Fibroblast of villous mesenchyme (primary cell): ENCODE results near the gene G3BP2. TPM values are rescaled to one million over a fixed set of nuclear protein-coding genes. Genes with fewer than 3 reads are reported as not detected.
"Not testable (repeated sequence)": the region's sequence is repeated elsewhere in the genome, so short reads cannot be mapped to it uniquely, and the experiment has no call there.

Source experiments
- DNase-seq: peaks from one replicate; pipeline ENCODE4 v3.0.0-alpha.2; 2010; ENCODE audit warnings: low read depth
- H3K4me3 ChIP-seq: 2 replicates; pipeline ENCODE4 v1.5.1; 2011; ENCODE audit warnings: low read depth, mild to moderate bottlenecking, low read length
- total RNA-seq: library from RNA; depleted of rRNA; stranded (reverse); fragments of >200 nt; gene quantifications from 2 replicates; pipeline ENCODE4 v1.2.3, GENCODE V29; 2012
- TF ChIP-seq, protein P1 (sequence below): IDR thresholded peaks from 2 replicates; pipeline ENCODE4 v1.5.1; 2012; ENCODE audit warnings: low read depth, mild to moderate bottlenecking, low read length; ENCODE audit not compliant: insufficient read depth

The G3BP2 gene
- total RNA-seq, 1 donor = 209 TPM

DNA sequence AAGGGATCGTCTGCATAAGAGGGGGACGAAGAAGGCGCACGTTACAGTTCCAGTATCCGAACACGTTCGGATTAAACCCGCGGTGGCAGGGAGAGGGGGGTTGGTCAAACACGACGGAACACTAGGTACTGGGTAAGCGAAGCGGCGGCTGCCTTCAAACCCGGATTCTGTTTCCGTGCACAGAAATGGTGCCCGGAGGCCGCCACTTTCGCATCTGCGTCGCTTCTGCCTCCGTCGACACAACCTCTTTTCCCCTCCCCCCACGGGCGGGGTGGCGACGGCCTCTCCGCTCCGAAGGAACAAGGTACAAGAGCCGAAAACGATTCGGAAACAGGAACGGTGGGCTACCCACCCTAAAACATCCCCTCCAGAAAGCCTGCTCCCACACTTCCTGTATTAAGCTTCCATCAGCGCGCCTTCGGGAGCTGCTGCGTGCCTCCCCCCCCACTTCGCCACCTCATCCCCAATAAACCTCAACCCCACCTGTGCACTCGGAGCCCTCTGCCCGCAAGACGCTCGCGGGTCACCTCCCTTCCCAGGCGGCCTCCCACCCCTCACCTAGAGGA, 667 bp downstream of the G3BP2 start:
- TF ChIP-seq, protein P1, sequence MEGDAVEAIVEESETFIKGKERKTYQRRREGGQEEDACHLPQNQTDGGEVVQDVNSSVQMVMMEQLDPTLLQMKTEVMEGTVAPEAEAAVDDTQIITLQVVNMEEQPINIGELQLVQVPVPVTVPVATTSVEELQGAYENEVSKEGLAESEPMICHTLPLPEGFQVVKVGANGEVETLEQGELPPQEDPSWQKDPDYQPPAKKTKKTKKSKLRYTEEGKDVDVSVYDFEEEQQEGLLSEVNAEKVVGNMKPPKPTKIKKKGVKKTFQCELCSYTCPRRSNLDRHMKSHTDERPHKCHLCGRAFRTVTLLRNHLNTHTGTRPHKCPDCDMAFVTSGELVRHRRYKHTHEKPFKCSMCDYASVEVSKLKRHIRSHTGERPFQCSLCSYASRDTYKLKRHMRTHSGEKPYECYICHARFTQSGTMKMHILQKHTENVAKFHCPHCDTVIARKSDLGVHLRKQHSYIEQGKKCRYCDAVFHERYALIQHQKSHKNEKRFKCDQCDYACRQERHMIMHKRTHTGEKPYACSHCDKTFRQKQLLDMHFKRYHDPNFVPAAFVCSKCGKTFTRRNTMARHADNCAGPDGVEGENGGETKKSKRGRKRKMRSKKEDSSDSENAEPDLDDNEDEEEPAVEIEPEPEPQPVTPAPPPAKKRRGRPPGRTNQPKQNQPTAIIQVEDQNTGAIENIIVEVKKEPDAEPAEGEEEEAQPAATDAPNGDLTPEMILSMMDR = no peak
- H3K4me3 ChIP-seq = peak overlapping the region; percentile 100
- DNase-seq = peak; percentile 55

- no peak for DNase-seq
Observed at GRCh38 chr4:75671802-75672421, 1.3 kb downstream of the G3BP2 start.

GRCh38 chr4:75668596-75668995, 4.6 kb downstream of the G3BP2 start:
- DNase-seq = no peak
- H3K4me3 ChIP-seq = no peak overlapping the region
- TF ChIP-seq, protein P1 = no peak

More at GRCh38 chr4:75671802-75672421, 1.3 kb downstream of the G3BP2 start:
- H3K4me3 ChIP-seq = peak overlapping the region; percentile 100
- TF ChIP-seq, protein P1 = no peak

GRCh38 chr4:75667636-75668035, 5.6 kb downstream of the G3BP2 start:
- not testable (repeated sequence) for DNase-seq, H3K4me3 ChIP-seq

DNA sequence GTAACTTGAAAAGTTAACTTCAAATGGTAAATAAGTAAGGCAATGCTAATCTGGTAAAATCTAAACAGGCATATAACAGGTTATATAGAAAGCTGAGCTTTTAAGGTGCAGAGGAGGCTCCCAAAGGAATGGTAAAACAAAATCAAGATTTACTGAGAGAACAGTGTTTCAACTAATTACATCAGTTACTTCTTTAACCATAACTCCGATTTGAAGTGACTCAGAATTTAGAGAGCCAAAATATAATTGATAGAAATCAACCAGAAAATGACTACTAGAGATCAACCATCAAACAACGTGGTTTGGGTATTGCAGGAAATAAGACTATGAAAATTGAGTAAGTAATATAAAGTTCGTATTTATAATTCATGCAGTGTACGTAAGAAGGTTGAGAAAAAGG, 6.9 kb downstream of the G3BP2 start:
- no peak overlapping the region for H3K4me3 ChIP-seq
- DNase-seq = no peak
- TF ChIP-seq, protein P1 = no peak

DNA sequence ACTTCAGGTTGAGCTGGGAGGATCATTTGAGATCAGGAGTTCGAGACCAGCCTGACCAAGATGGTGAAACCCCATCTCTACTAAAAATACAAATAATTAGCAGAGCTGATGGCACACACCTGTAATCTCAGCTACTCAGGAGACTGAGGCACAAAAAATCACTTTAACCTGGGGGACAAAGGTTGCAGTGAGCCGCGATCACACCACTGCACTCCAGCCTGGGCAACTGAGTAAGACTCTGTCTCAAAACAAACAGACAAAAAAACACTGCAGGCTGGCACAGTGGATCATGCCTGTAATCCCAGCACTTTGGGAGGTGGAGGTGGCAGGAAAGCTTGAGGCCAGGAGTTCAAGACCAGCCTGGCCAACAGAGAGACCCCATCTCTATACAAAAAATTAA, 8.6 kb downstream of the G3BP2 start:
- H3K4me3 ChIP-seq, DNase-seq: not testable (repeated sequence)

DNA sequence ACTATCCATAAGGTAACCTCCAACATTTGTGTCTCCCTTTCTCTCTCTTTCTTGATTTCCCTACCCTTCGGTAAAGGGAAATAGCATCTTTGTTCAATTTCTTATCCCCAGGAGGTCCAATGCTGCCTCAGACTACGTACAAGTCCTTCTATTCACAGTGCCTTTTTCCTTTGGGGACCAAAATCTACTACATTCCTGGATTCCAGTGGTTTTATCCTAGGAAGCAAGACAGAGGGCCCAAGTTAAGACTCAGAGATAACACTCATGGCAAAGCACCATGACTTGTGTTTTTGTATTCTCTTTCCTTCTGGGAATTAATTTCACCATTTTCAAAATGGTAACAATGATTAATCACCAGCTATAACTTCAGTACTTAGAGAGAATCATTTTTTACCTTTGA, 10.6 kb downstream of the G3BP2 start:
- no peak overlapping the region for H3K4me3 ChIP-seq
- TF ChIP-seq, protein P1 = no peak
- peak; percentile 28 for DNase-seq

- TF ChIP-seq, protein P1 = no peak
- no peak for DNase-seq
- H3K4me3 ChIP-seq = no peak overlapping the region
Observed at GRCh38 chr4:75660491-75660890, 12.7 kb downstream of the G3BP2 start.
